ENCODE measurements around the gene C9orf72. TPM values are rescaled to one million over a fixed set of nuclear protein-coding genes. Genes with fewer than 3 reads are reported as not detected.

Gene C9orf72
- total and polyA plus RNA-seq, 2 of the 4 experiments (the other 2 are of a cell fraction): 2.0 to 3.4 TPM

- no peak overlapping the region for H3K23ac ChIP-seq (ENCODE audit: low read depth, low read length)
- no peak overlapping the region for H3K27ac ChIP-seq (ENCODE audit: insufficient read depth, low read length)
- in situ Hi-C loops (cut with MboI; ENCODE audit: low sequenced_read_pairs) (no loop called here), intact Hi-C loops (cut with micrococcal nuclease) (no loop called here), dilution Hi-C loops (cut with HindIII; ENCODE audit: low sequenced_read_pairs, unreplicated experiment) (no loop called here)
- no peak overlapping the region for H4K5ac ChIP-seq (ENCODE audit: low read depth, low read length)
- no peak overlapping the region for H3K4ac ChIP-seq (ENCODE audit: low read depth, low read length)
- no peaks in the 10 kb centered on the region for H3K4me1 ChIP-seq (ENCODE audit: control insufficient read depth, insufficient read depth, low read length)
- no peak overlapping the region for H2BK120ac ChIP-seq (ENCODE audit: low read depth, low read length)
- H4K20me1 ChIP-seq (ENCODE audit: insufficient read depth, low read length): no peaks in the 10 kb centered on the region
- ChIA-PET POLR2A (ENCODE audit: unreplicated experiment) (no interaction called here), CTCF (no interaction called here)
- H3K36me3 ChIP-seq (ENCODE audit: control insufficient read depth, insufficient read depth, low read length): no peaks in the 10 kb centered on the region
- no peak overlapping the region for H2AK9ac ChIP-seq (replicated peaks; ENCODE audit: low read depth, low read length, poor library complexity)
- H3K9me1 ChIP-seq (ENCODE audit: insufficient read depth, low read length): no peaks in the 10 kb centered on the region
- no peak overlapping the region for H3K4me2 ChIP-seq (ENCODE audit: low read depth, low read length)
- no peak overlapping the region for H3K9ac ChIP-seq (ENCODE audit: low read depth, low read length)
- H3K56ac ChIP-seq (ENCODE audit: extremely low read depth, insufficient read depth, low read length): no peak overlapping the region
- no peak overlapping the region for H3K14ac ChIP-seq (replicated peaks; ENCODE audit: low read depth, low read length)
- H2BK5ac ChIP-seq (ENCODE audit: low read depth, low read length, poor library complexity, severe bottlenecking): no peak overlapping the region
- no peak for TF ChIP-seq CEBPB (IDR thresholded peaks at IDR 0.05; ENCODE audit: low read depth, low read length)
- no peak for TF ChIP-seq NFE2L2 (IDR thresholded peaks at IDR 0.05; ENCODE audit: low read depth, low read length)
- no peak for TF ChIP-seq POLR2A (IDR thresholded peaks at IDR 0.05; ENCODE audit: low read depth, low read length)
- TF ChIP-seq BHLHE40 (IDR thresholded peaks at IDR 0.05; ENCODE audit: low read depth, low read length): no peak
- TF ChIP-seq, protein P1, sequence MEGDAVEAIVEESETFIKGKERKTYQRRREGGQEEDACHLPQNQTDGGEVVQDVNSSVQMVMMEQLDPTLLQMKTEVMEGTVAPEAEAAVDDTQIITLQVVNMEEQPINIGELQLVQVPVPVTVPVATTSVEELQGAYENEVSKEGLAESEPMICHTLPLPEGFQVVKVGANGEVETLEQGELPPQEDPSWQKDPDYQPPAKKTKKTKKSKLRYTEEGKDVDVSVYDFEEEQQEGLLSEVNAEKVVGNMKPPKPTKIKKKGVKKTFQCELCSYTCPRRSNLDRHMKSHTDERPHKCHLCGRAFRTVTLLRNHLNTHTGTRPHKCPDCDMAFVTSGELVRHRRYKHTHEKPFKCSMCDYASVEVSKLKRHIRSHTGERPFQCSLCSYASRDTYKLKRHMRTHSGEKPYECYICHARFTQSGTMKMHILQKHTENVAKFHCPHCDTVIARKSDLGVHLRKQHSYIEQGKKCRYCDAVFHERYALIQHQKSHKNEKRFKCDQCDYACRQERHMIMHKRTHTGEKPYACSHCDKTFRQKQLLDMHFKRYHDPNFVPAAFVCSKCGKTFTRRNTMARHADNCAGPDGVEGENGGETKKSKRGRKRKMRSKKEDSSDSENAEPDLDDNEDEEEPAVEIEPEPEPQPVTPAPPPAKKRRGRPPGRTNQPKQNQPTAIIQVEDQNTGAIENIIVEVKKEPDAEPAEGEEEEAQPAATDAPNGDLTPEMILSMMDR (conservative IDR thresholded peaks at IDR 0.05; ENCODE audit: low read depth, low read length): no peak
- no peak for TF ChIP-seq MAFK (IDR thresholded peaks at IDR 0.05; ENCODE audit: low read depth, low read length)
- TF ChIP-seq RCOR1 (IDR thresholded peaks at IDR 0.05; ENCODE audit: insufficient replicate concordance, low read length): no peak
- TF ChIP-seq RFX5 (IDR thresholded peaks at IDR 0.05; ENCODE audit: low read depth, low read length): no peak
- TF ChIP-seq FOS (IDR thresholded peaks at IDR 0.05; ENCODE audit: low read depth, low read length): no peak
- TF ChIP-seq, protein P2, sequence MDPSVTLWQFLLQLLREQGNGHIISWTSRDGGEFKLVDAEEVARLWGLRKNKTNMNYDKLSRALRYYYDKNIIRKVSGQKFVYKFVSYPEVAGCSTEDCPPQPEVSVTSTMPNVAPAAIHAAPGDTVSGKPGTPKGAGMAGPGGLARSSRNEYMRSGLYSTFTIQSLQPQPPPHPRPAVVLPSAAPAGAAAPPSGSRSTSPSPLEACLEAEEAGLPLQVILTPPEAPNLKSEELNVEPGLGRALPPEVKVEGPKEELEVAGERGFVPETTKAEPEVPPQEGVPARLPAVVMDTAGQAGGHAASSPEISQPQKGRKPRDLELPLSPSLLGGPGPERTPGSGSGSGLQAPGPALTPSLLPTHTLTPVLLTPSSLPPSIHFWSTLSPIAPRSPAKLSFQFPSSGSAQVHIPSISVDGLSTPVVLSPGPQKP (IDR thresholded peaks at IDR 0.05; ENCODE audit: borderline replicate concordance, low read depth, low read length): no peak
- TF ChIP-seq MAZ (IDR thresholded peaks at IDR 0.05; ENCODE audit: borderline replicate concordance, low read depth, low read length): no peak
- TF ChIP-seq RAD21 (IDR thresholded peaks at IDR 0.05; ENCODE audit: low read length): no peak
- no peak overlapping the region for H4K91ac ChIP-seq (ENCODE audit: insufficient read depth, low read depth, low read length)
- DNase-seq: no peak
- no peaks in the 10 kb centered on the region for H3K79me1 ChIP-seq (ENCODE audit: low read depth in 1 of 2, low read length in 2 of 2)
- H4K8ac ChIP-seq (ENCODE audit: low read depth in 2 of 2, low read length in 2 of 2): no peak overlapping the region
- no peak overlapping the region for H2AFZ ChIP-seq (replicated peaks; ENCODE audit: low read length, poor library complexity)
- ATAC-seq (ENCODE audit: low read depth): no peak
- H3K4me3 ChIP-seq (ENCODE audit: insufficient read depth, low read depth, low read length): no peak overlapping the region
- BruUV-seq (replicated peaks): no TSS peak
- no peak overlapping the region for H2AK5ac ChIP-seq (ENCODE audit: low read depth, low read length)
- no peak overlapping the region for H2BK15ac ChIP-seq (ENCODE audit: low read depth, low read length)
- no peak overlapping the region for H3K18ac ChIP-seq (ENCODE audit: low read depth, low read length)
- peaks cover 2% of the 10 kb centered on the region; the same call in 1 of the 2 replicates for H3K27me3 ChIP-seq (ENCODE audit: control insufficient read depth, insufficient read depth, low read length)
- no peak overlapping the region for H2BK20ac ChIP-seq (ENCODE audit: low read depth, low read length)
- H3K9me3 ChIP-seq (ENCODE audit: control insufficient read depth, insufficient read depth, low read length): no peaks in the 10 kb centered on the region
Observed at GRCh38 chr9:27504259-27504658, 69.0 kb downstream of the C9orf72 start.
